NB4 (cell line): ENCODE data around the gene CCDC18.
"Not testable (repeated sequence)": the region's sequence is repeated elsewhere in the genome, so short reads cannot be mapped to it uniquely, and the experiment has no call there.

Experiments used
- DNase-seq: peaks from one replicate; pipeline ENCODE4 v3.0.0; 2010; ENCODE audit warnings: low read depth
- H3K4me3 ChIP-seq: one replicate; pipeline ENCODE4 v1.5.1; 2011; ENCODE audit warnings: mild to moderate bottlenecking, low read depth, low read length, moderate library complexity
- MYC ChIP-seq: IDR thresholded peaks from 2 replicates; pipeline ENCODE4 v1.6.1; 2011; ENCODE audit warnings: low read depth, low read length
- POLR2A ChIP-seq: IDR thresholded peaks from 2 replicates; pipeline ENCODE4 v1.6.1; 2011; ENCODE audit warnings: mild to moderate bottlenecking; ENCODE audit not compliant: insufficient read length; ENCODE audit errors: extremely low read depth
- TF ChIP-seq, protein P1 (sequence below): IDR thresholded peaks from 2 replicates; pipeline ENCODE4 v1.6.1; 2011; ENCODE audit warnings: low read depth, low read length
- TF ChIP-seq, protein P2 (sequence below): IDR thresholded peaks from one replicate; pipeline ENCODE4 v1.5.1; 2012; ENCODE audit warnings: low read depth, low read length

Gene CCDC18

DNA sequence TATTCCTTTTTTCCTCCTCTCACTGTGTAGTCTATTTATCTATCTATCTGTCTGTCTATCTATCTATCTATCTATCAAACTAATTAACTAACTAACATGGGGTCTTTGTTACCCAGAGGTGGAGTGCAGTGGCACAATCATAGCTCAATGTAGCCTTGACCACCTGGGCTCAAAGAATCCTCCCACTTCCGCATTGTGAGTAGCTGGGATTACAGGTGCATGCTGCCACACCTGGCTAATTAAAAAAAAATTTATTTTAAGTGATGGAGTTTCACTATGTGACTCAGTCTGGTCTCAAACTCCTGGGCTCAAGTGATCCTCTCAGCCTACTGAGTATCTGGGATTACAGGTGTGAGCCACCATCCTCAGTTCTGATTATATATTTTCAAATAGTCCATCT lies 71.4 kb downstream of the CCDC18 start:
- no peak for DNase-seq
- TF ChIP-seq, protein P1, sequence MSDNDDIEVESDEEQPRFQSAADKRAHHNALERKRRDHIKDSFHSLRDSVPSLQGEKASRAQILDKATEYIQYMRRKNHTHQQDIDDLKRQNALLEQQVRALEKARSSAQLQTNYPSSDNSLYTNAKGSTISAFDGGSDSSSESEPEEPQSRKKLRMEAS = no peak
- TF ChIP-seq, protein P2, sequence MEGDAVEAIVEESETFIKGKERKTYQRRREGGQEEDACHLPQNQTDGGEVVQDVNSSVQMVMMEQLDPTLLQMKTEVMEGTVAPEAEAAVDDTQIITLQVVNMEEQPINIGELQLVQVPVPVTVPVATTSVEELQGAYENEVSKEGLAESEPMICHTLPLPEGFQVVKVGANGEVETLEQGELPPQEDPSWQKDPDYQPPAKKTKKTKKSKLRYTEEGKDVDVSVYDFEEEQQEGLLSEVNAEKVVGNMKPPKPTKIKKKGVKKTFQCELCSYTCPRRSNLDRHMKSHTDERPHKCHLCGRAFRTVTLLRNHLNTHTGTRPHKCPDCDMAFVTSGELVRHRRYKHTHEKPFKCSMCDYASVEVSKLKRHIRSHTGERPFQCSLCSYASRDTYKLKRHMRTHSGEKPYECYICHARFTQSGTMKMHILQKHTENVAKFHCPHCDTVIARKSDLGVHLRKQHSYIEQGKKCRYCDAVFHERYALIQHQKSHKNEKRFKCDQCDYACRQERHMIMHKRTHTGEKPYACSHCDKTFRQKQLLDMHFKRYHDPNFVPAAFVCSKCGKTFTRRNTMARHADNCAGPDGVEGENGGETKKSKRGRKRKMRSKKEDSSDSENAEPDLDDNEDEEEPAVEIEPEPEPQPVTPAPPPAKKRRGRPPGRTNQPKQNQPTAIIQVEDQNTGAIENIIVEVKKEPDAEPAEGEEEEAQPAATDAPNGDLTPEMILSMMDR = no peak
- TF ChIP-seq MYC = no peak
- no peak overlapping the region for H3K4me3 ChIP-seq

- no peak for DNase-seq
- H3K4me3 ChIP-seq = no peak overlapping the region
- TF ChIP-seq, protein P2 = no peak
- TF ChIP-seq, protein P1 = no peak
- no peak for TF ChIP-seq MYC
- no peak for TF ChIP-seq POLR2A
Measured at GRCh38 chr1:93252598-93252997, 72.1 kb downstream of the CCDC18 start.

GRCh38 chr1:93253516-93253915 lies 73.0 kb downstream of the CCDC18 start:
- TF ChIP-seq POLR2A (no peak), MYC (no peak)
- TF ChIP-seq, protein P1 = no peak
- no peak for DNase-seq
- no peak overlapping the region for H3K4me3 ChIP-seq

GRCh38 chr1:93255222-93256079 lies 74.9 kb downstream of the CCDC18 start:
- DNase-seq = no peak
- TF ChIP-seq, protein P2 = no peak
- TF ChIP-seq, protein P1 = no peak
- TF ChIP-seq MYC (no peak), POLR2A (no peak)
- no peak overlapping the region for H3K4me3 ChIP-seq

- TF ChIP-seq, protein P1 = no peak
- TF ChIP-seq MYC = no peak
- TF ChIP-seq, protein P2 = no peak
- TF ChIP-seq POLR2A = no peak
- DNase-seq = no peak
- no peak overlapping the region for H3K4me3 ChIP-seq
Measured at GRCh38 chr1:93256433-93256832, 75.9 kb downstream of the CCDC18 start.

- TF ChIP-seq, protein P2 = no peak
- TF ChIP-seq, protein P1 = no peak
- TF ChIP-seq MYC (no peak), POLR2A (no peak)
- no peak overlapping the region for H3K4me3 ChIP-seq
- no peak for DNase-seq
Measured at GRCh38 chr1:93257889-93258288, 77.4 kb downstream of the CCDC18 start.

DNA sequence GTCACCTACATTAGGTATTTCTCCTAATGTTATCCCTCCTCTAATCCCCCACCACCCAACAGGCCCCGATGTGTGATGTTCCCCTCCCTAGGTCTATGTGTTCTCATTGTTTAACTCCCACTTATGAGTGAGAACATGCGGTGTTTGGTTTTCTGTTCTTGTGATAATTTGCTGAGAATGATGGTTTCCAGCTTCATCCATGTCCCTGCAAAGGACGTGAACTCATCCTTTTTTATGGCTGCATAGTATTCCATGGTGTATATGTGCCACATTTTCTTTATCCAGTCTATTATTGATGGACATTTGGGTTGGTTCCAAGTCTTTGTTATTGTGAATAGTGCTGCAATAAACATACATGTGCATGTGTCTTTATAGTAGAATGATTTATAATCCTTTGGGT lies 80.2 kb downstream of the CCDC18 start:
- not testable (repeated sequence) for H3K4me3 ChIP-seq, DNase-seq
